Measurements from ENCODE around the gene ABCA2. TPM values are rescaled to one million over a fixed set of nuclear protein-coding genes. Genes with fewer than 3 reads are reported as not detected.

ABCA2 gene
- total and polyA plus RNA-seq, 4 donors = 2.9 to 15.2 (median 12.3) TPM

DNA sequence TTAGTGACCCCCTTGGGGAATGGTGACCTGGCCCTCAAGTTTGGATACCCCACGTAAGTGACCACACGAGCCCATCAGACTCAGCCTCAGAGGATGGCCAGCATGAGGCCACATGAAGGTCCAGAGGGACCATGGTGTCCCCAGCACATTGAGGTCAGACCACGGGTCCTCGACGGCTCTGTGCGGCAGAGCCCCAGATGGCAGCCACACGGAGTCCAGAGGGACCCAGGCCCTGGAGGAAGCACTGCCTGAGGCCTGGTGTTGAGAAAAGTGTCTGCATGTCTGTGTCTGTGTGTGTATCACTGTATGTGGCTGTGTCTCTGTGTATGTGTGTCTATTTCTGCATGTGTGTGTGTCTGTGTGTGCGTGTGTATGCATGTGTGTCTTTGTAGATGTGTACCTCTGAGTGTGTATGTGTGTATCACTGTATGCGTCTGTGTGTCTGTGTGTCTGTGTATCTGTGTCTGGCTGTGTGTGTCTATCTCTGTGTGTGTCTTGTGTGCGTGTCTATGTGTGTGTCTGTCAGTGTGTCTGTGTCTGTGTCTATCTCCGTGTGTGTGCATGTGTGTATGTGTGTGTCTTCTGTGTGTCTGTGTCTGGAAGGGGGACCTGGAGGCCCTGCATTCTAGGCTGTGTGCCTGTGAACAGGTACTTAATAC lies 44.3 kb downstream of the ABCA2 start:
- DNase-seq (ENCODE audit: low spot score) = no peak
- Histone ChIP-seq H3K27me3 (ENCODE audit: control insufficient read depth in 4 of 4, insufficient read depth in 4 of 4, low read length in 3 of 4) (peaks cover 0 to 6% (median under 1%) of the 10 kb centered on the region in 4 donors), H3K4me1 (ENCODE audit: control insufficient read depth in 4 of 4, insufficient read depth in 4 of 4, low read length in 3 of 4) (peaks cover 0 to 4% (median 1%) of the 10 kb centered on the region in 4 donors), H3K4me3 (ENCODE audit: low read depth in 1 of 3, low read length in 3 of 3) (no peak overlapping the region), H3K9me3 (ENCODE audit: control insufficient read depth in 4 of 4, low read length in 3 of 4) (no peaks in the 10 kb centered on the region), H3K27ac (ENCODE audit: low read depth in 1 of 2, low read length in 2 of 2) (no peak overlapping the region), H3K36me3 (ENCODE audit: control insufficient read depth in 4 of 4, insufficient read depth in 3 of 4, low read depth in 1 of 4, low read length in 3 of 4) (no peaks in the 10 kb centered on the region), H3K9ac (ENCODE audit: low read depth in 1 of 2, low read length in 2 of 2) (no peak overlapping the region)
- 89% methylated on average over 11 of the region's 11 CpGs for WGBS
- TF ChIP-seq EGR1 (IDR thresholded peaks at IDR 0.05; ENCODE audit: low read depth in 2 of 2) = no peak
- TF ChIP-seq, protein P1, sequence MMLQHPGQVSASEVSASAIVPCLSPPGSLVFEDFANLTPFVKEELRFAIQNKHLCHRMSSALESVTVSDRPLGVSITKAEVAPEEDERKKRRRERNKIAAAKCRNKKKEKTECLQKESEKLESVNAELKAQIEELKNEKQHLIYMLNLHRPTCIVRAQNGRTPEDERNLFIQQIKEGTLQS (IDR thresholded peaks at IDR 0.05) = no peak
- no peak for TF ChIP-seq RAD21 (IDR thresholded peaks at IDR 0.05)
- TF ChIP-seq HNF4A (conservative IDR thresholded peaks at IDR 0.05) = no peak
- TF ChIP-seq YY1 (IDR thresholded peaks at IDR 0.05) = no peak

DNA sequence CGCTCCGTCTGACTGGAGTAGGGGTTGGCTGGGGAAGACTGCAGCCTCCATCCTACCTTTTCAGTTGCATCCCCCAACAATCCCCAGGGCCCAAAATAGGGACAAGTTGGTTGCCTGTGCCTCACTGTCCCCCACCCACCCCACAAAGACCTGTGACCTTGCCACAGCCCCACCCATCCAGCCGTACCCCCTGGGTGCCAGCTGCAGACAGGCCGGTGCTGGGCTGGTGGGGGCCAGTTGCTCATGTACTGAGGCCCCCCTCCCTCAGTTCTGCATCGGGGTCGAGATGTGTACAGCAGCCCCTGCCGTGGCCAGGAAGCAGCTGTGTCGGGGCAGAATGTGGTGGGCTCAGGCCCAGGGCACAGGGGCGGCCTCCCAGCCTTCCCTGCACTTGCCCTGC lies 44.9 kb downstream of the ABCA2 start:
- Histone ChIP-seq H3K4me3 (ENCODE audit: low read depth in 1 of 3, low read length in 3 of 3) (no peak overlapping the region), H3K27ac (ENCODE audit: low read depth in 1 of 2, low read length in 2 of 2) (no peak overlapping the region), H3K36me3 (ENCODE audit: control insufficient read depth in 4 of 4, insufficient read depth in 3 of 4, low read depth in 1 of 4, low read length in 3 of 4) (no peaks in the 10 kb centered on the region), H3K27me3 (ENCODE audit: control insufficient read depth in 4 of 4, insufficient read depth in 4 of 4, low read length in 3 of 4) (peaks cover 0 to 6% (median under 1%) of the 10 kb centered on the region in 4 donors), H3K4me1 (ENCODE audit: control insufficient read depth in 4 of 4, insufficient read depth in 4 of 4, low read length in 3 of 4) (peaks cover 0 to 5% (median 2%) of the 10 kb centered on the region in 4 donors), H3K9me3 (ENCODE audit: control insufficient read depth in 4 of 4, low read length in 3 of 4) (no peaks in the 10 kb centered on the region), H3K9ac (ENCODE audit: low read depth in 1 of 2, low read length in 2 of 2) (no peak overlapping the region)
- no peak for DNase-seq (ENCODE audit: low spot score)
- 89% methylated on average over 9 of the region's 9 CpGs for WGBS
- TF ChIP-seq JUND (IDR thresholded peaks at IDR 0.05) (no peak), HNF4G (IDR thresholded peaks at IDR 0.05) (no peak), FOXA2 (IDR thresholded peaks at IDR 0.05) (no peak), TAF1 (conservative IDR thresholded peaks at IDR 0.05) (no peak)
- TF ChIP-seq, protein P2, sequence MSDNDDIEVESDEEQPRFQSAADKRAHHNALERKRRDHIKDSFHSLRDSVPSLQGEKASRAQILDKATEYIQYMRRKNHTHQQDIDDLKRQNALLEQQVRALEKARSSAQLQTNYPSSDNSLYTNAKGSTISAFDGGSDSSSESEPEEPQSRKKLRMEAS (IDR thresholded peaks at IDR 0.05) = no peak

DNA sequence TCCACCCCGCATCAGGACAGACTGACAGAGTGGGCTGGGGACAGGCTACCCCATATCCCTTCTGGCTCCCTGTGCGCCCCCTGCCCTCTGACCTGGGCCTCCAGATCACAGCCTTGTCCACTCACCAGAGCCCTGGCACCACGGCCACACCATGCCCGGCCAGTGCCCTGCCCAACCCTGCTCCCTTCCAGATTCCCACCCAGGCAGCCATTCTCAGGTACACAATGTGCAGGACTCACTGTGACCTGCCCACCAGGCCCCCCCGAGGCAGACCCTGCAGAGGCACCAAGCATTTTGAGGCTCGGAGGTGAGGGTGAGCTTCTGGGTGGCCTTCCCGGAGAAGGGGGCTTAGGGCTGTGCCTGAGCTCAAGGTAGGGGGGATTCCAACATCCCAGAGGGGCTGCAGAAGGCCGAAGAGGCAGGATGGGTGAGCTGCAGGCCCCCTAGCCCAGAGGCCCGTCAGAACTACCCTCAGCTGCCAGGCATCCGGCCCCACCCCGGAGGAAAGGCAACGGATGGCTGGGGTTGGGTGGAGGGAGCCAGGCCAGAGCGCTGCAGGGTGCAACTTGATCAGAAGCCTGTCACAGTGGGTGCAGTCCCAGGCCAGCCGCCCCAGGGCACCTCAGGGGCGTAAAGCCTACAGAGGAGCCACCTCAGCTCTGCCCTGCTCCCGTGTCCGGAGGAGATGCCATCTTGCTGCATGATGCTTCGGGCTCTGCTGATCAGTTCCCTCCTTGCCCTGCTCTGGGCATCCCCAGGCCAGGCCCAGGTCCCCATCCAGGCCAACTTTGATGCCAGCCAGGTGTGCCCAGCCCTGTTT lies 45.6 kb downstream of the ABCA2 start, which contains the start of gene LCNL1:
TSS of gene LCNL1 (plus strand) at position 762 of the 820 bp plus-strand sequence. CDS start 594 bp downstream, outside the sequence.
- Histone ChIP-seq H3K27ac (ENCODE audit: low read depth in 1 of 2, low read length in 2 of 2) (no peak within 1 kb of the TSS), H3K4me1 (ENCODE audit: control insufficient read depth in 4 of 4, insufficient read depth in 4 of 4, low read length in 3 of 4) (peaks cover 0 to 9% (median 5%) of the 10 kb centered on the region in 4 donors), H3K9me3 (ENCODE audit: control insufficient read depth in 4 of 4, low read length in 3 of 4) (no peaks in the 10 kb centered on the region), H3K27me3 (ENCODE audit: control insufficient read depth in 4 of 4, insufficient read depth in 4 of 4, low read length in 3 of 4) (peaks cover 0 to 6% (median under 1%) of the 10 kb centered on the region in 4 donors), H3K9ac (ENCODE audit: low read depth in 1 of 2, low read length in 2 of 2) (no peak within 1 kb of the TSS), H3K36me3 (ENCODE audit: control insufficient read depth in 4 of 4, insufficient read depth in 3 of 4, low read depth in 1 of 4, low read length in 3 of 4) (no peaks in the 10 kb centered on the region), H3K4me3 (ENCODE audit: low read depth in 1 of 3, low read length in 3 of 3) (no peak within 1 kb of the TSS)
- no peak for DNase-seq (ENCODE audit: low spot score)
- TF ChIP-seq, protein P3, sequence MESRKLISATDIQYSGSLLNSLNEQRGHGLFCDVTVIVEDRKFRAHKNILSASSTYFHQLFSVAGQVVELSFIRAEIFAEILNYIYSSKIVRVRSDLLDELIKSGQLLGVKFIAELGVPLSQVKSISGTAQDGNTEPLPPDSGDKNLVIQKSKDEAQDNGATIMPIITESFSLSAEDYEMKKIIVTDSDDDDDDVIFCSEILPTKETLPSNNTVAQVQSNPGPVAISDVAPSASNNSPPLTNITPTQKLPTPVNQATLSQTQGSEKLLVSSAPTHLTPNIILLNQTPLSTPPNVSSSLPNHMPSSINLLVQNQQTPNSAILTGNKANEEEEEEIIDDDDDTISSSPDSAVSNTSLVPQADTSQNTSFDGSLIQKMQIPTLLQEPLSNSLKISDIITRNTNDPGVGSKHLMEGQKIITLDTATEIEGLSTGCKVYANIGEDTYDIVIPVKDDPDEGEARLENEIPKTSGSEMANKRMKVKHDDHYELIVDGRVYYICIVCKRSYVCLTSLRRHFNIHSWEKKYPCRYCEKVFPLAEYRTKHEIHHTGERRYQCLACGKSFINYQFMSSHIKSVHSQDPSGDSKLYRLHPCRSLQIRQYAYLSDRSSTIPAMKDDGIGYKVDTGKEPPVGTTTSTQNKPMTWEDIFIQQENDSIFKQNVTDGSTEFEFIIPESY (IDR thresholded peaks at IDR 0.05) = no peak
- TF ChIP-seq, protein P4, sequence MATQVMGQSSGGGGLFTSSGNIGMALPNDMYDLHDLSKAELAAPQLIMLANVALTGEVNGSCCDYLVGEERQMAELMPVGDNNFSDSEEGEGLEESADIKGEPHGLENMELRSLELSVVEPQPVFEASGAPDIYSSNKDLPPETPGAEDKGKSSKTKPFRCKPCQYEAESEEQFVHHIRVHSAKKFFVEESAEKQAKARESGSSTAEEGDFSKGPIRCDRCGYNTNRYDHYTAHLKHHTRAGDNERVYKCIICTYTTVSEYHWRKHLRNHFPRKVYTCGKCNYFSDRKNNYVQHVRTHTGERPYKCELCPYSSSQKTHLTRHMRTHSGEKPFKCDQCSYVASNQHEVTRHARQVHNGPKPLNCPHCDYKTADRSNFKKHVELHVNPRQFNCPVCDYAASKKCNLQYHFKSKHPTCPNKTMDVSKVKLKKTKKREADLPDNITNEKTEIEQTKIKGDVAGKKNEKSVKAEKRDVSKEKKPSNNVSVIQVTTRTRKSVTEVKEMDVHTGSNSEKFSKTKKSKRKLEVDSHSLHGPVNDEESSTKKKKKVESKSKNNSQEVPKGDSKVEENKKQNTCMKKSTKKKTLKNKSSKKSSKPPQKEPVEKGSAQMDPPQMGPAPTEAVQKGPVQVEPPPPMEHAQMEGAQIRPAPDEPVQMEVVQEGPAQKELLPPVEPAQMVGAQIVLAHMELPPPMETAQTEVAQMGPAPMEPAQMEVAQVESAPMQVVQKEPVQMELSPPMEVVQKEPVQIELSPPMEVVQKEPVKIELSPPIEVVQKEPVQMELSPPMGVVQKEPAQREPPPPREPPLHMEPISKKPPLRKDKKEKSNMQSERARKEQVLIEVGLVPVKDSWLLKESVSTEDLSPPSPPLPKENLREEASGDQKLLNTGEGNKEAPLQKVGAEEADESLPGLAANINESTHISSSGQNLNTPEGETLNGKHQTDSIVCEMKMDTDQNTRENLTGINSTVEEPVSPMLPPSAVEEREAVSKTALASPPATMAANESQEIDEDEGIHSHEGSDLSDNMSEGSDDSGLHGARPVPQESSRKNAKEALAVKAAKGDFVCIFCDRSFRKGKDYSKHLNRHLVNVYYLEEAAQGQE (IDR thresholded peaks at IDR 0.05) = no peak
- 86% methylated on average over 18 of the region's 18 CpGs for WGBS

Data from liver (tissue), 9 donors.